ENCODE measurements around the gene SLC34A1.
A peak's percentile ranks its signal among the peaks of the same experiment; 100 is the strongest.

DNA sequence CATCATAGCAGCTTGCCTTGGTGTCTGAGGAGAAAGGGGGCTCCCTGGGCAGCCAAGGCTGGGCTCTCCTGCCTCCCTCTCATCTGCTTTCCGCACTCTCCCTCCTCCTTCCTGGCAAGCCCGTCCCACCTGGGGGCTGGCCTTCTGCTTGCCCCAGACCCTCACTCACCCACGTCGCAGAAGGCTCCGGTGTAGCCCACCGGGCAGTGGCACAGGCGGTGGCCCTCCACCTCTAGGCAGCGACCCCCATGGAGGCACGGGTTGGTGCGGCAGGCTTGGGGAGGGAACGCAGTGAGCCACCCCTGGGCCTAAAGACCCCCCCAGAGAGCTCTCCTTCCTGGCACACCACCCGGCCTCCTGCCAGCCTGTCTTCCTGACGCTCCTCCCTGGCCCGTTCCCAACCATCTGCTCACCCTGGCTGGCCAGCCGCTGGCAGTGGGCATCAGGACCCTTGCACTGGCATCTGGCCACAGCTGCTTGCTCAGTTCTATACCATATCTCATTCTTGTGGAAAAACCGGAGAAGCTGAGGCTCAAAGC lies 20.5 kb downstream of the SLC34A1 start:
- TF ChIP-seq TFDP2 (CRISPR knock-in tag; IDR thresholded peaks at IDR 0.05) (no peak), NFRKB (IDR thresholded peaks at IDR 0.05) (no peak), SRSF1 (optimal IDR thresholded peaks at IDR 0.05; ENCODE audit: low read depth, low read length) (no peak), BRD4 (CRISPR knock-in tag; IDR thresholded peaks at IDR 0.05) (no peak), YY1 (IDR thresholded peaks at IDR 0.05; ENCODE audit: insufficient read depth, insufficient replicate concordance, low read depth, low read length) (no peak), ZMYM3 (CRISPR knock-in tag; IDR thresholded peaks at IDR 0.05) (no peak), JUND (CRISPR knock-in tag; IDR thresholded peaks at IDR 0.05) (no peak), HNRNPL (IDR thresholded peaks at IDR 0.05; ENCODE audit: low read depth, low read length) (0 out of 2 replicates have a peak, but pooled peaks have one; percentile 55), FIP1L1 (IDR thresholded peaks at IDR 0.05; ENCODE audit: borderline replicate concordance, insufficient read depth, low read depth, low read length) (no peak), SIN3A (IDR thresholded peaks at IDR 0.05; ENCODE audit: borderline replicate concordance, low read depth, low read length) (no peak)
- TF ChIP-seq, protein P1, sequence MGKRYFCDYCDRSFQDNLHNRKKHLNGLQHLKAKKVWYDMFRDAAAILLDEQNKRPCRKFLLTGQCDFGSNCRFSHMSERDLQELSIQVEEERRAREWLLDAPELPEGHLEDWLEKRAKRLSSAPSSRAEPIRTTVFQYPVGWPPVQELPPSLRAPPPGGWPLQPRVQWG (CRISPR knock-in tag; IDR thresholded peaks at IDR 0.05; ENCODE audit: borderline replicate concordance, low read depth) = no peak
- TF ChIP-seq, protein P2, sequence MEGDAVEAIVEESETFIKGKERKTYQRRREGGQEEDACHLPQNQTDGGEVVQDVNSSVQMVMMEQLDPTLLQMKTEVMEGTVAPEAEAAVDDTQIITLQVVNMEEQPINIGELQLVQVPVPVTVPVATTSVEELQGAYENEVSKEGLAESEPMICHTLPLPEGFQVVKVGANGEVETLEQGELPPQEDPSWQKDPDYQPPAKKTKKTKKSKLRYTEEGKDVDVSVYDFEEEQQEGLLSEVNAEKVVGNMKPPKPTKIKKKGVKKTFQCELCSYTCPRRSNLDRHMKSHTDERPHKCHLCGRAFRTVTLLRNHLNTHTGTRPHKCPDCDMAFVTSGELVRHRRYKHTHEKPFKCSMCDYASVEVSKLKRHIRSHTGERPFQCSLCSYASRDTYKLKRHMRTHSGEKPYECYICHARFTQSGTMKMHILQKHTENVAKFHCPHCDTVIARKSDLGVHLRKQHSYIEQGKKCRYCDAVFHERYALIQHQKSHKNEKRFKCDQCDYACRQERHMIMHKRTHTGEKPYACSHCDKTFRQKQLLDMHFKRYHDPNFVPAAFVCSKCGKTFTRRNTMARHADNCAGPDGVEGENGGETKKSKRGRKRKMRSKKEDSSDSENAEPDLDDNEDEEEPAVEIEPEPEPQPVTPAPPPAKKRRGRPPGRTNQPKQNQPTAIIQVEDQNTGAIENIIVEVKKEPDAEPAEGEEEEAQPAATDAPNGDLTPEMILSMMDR (CRISPR knock-in tag; IDR thresholded peaks at IDR 0.05) = no peak
